ENCODE measurements around the gene PIGU.
"Not testable (repeated sequence)": the region's sequence is repeated elsewhere in the genome, so short reads cannot be mapped to it uniquely, and the experiment has no call there.

Gene PIGU, protein sequence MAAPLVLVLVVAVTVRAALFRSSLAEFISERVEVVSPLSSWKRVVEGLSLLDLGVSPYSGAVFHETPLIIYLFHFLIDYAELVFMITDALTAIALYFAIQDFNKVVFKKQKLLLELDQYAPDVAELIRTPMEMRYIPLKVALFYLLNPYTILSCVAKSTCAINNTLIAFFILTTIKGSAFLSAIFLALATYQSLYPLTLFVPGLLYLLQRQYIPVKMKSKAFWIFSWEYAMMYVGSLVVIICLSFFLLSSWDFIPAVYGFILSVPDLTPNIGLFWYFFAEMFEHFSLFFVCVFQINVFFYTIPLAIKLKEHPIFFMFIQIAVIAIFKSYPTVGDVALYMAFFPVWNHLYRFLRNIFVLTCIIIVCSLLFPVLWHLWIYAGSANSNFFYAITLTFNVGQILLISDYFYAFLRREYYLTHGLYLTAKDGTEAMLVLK

DNA sequence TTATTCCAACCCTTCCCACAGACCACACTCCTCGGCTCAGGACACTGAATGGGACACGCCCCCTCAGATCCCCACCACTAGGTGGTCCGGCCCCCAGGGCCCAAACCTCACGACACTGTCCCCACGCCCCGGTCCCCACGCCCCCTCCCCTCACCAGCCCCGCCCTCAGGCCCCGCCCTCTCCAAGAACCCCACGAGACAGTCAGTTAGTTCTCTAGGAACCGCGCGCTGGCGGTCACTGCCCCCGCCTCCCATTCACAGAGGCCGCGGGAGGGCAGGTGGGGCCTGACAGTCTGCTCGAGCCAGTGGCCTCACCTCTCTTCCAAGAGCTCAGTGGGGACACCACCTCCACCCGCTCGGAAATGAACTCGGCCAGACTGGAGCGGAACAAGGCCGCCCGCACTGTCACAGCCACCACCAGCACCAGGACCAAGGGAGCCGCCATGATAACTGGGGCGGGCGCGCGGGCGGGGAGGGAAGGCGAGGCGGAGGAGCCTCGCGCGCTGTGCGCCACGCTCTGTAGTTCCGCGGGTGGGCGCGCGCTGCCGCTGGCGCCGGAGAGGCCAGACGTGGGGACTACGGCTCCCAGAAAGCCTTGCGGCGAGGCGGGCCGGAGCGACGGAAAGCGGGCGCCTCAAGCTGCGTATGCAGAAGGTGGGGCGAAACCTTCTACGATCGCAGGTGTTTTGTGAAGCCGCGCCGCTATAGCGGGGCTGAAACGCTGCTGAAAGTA is at the start of gene PIGU:
PIGU (minus strand) TSS at position 451 of the 732 bp plus-strand sequence; CDS start at position 444, 7 bp downstream.
- peak; percentile 95 for DNase-seq

DNA sequence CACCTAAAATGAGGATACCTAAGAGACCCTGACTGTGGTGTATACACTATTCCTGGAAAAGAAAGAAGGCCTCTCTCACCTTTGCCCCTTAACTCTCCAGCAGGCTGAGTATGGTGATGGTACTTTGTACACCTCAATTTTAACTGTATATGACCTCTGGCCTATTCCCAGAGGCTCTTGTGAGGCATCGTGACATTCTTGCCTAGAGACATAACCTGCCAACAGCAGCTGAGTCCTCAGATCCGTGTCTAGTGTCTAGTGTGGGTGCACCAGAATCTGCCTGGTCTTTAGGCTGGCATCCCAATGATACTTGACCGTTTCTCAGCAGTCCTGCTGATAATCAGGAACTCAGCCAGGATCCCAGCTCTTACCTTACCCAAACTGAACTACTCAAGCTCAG is 47.3 kb upstream of the PIGU start:
- DNase-seq, result no peak

DNA sequence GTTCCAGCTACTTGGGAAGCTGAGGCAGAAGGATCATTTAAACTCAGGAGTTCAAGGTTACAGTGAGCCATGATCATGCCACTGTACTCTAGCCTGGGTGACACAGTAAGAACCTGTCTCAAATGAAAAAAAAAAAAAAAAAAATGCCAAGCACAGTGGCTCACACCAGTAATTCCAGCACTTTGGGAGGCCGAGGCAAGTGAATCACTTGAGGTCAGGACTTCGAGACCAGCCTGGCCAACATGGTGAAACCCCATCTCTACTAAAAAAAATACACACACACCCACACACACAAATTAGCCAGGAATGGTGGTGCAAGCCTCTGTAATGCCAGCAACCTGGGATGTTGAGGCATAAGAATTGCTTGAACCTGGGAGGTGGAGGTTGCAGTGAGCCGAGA is 45.7 kb upstream of the PIGU start:
- DNase-seq, result not testable (repeated sequence)

DNA sequence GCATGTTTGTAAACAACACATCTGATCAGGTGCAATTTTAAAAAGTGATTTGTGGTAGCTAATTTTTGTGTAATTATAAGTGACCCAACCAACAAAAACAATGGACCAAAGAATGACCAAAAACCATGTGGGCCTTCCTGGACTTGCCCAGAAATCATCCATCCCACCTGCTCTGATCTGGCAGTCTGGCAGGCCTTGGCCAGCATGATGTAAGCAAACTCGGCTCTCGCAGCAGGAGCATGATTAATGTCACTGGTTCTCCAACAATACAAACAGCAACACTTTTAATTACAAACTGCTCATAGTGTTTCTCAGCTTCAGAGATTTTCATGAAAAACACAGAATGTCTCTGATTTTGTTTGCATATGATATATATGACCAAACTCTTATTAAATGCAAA is 43.4 kb upstream of the PIGU start:
- no peak for DNase-seq

DNA sequence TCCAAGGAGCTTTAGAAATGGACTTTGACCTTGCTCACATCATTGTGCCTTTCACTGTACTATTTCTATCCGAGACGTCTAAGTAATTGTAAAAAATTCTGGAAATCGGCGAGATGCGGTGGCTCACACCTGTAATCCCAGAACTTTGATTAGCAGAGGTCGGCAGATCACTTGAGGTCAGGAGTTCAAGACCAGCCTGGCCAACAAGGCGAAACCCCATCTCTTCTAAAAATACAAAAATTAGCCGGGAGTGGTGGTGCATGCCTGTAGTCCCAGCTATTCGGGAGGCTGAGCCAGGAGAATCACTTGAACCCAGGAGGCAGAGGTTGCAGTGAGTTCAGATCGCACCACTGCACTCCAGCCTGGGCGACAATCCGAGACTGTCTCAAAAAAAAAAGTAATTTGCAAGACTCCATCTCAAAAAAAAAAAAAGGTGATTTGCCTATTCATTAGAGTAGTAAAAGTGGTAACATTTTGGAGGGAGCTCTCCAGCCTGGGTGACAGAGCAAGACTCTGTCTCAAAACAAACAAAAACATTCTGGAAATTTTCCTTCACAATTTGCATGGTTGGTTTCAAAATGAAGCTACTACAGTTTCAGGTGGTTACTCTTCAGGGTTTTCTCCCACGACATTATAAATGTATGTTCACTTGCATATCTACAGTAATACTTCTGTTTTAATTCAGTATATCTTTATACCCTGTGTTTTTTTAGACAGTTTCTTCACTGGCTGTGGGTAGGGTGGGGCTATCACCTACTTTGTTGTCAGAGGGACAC is 42.5 kb upstream of the PIGU start:
- DNase-seq, result not testable (repeated sequence)

DNA sequence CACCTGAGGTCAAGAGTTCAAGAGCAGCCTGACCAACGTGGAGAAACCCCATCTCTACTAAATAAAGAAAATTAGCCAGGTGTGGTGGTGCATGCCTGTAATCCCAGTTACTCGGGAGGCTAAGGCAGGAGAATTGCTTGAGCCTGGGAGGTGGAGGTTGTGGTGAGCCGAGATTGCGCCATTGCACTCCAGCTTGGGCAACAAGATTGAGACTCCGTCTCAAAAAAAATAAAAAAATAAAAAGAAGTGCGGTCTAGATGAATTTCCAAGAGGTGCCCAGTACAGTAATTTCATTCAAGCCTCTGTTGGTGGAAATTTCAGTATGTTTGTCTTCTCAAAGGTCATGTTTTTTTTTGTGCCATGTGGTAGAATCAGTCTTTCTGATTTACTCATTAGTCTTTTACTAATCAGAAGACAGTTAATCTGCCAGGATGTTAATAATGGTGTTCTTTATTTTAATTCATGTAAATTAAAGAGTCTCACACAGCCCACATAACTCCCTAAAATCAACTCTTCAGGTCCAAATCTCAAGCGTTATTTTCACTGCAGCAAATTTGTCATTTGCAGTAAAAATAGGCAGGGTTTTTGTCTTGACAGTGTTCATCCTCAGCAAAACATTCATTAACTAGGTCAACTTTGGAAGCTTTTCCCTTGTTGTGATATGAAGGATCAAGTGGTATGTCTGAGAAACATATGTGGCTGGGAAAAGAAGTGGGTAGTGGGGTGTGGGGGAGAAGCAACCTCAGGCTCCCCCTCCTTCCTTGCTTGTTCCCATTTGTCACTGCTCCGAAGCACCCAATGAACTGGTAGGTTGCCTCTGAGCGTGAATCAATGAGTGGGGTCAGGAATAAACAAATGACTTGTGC is 40.6 kb upstream of the PIGU start:
- DNase-seq, result no peak

DNA sequence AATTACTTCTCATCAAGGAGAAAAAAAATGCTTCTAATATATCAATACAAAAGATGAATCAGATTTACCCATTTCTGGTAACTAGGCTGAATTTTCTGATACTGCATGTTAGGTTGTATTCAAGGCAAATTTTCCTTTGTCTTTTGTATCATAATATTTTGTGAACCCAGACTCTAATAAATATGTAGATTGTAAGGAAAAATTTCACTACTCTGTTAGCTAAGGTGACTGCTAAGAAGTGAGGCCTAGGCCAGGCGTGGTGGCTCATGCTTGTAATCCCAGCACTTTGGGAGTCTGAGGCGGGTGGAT is 40.0 kb upstream of the PIGU start:
- DNase-seq, result no peak

DNA sequence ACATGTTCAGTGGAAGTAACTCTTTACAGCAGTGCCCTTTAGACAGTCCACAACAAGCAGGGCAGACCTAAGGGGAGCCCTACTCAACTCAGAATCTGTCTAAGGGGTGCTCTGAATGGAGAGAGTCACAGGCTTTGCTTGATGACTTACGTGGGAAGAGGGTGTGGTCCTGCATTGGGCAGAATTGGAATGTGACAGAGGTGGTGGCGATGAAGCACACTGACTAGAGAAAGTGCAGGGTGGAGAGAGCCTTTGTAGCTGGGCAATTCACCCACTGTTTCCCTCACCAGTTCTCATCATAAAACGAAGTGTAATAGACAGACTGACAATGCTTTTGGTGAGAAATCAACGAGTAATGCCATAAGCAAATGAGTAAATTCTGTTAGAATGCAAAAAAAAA is 38.5 kb upstream of the PIGU start:
- no peak for DNase-seq

DNA sequence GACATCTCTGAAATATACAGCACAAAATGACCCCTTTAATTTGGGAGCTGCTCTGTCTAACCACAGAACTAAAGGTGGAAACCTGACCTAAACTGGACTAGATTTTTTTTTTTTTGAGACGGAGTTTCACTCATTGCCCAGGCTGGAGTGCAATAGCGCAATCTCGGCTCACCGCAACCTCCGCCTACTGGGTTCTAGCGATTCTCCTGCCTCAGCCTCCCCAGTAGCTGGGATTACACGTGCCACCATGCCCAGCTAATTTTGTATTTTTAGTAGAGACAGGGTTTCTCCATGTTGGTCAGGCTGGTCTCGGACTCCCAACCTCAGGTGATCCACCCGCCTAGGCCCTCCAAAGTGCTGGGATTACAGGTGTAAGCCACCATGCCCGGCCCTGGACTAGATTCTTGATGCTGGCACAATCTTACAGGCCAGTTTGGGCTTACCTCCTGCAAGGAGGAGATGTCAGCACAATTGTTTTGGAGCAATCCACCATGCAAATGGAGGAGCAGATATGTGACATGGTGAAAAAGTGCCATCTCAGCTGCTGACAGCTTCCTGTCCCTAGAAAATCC is 37.1 kb upstream of the PIGU start:
- DNase-seq, result not testable (repeated sequence)

DNA sequence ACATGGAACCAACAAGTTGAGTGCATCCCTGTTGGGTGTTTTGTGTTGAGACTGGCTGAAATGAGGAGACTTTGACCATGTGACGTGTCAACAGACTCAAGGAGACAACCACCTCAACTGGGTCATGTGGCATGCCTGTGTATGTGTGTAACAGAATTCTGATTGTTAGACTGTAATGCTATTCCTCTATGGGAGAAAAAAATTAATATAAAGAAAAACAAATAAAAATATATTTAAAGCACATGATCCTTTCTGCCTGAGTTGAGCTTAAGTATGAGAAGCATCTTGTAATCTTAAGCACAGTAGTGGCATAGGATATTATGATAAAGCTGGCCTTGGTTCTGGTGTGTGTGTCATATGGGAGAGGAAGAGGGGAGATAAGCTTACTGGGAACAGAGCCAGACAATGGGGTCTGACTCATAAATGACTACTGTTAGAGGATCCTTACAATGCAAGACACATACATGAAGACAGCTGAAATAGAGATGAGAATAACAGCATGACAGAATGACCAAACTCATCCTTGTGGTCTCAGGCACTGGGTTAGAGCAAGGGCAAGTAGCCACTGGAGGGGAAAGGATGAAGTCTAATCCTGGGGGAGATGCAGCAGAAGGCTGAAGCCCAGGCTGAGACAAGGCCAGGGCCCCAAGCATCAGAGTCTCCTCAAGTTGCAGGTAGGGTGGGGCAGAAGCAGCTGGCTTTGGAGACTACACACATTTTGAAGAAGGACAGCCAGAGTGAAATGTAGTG is 36.5 kb upstream of the PIGU start:
- no peak for DNase-seq

DNA sequence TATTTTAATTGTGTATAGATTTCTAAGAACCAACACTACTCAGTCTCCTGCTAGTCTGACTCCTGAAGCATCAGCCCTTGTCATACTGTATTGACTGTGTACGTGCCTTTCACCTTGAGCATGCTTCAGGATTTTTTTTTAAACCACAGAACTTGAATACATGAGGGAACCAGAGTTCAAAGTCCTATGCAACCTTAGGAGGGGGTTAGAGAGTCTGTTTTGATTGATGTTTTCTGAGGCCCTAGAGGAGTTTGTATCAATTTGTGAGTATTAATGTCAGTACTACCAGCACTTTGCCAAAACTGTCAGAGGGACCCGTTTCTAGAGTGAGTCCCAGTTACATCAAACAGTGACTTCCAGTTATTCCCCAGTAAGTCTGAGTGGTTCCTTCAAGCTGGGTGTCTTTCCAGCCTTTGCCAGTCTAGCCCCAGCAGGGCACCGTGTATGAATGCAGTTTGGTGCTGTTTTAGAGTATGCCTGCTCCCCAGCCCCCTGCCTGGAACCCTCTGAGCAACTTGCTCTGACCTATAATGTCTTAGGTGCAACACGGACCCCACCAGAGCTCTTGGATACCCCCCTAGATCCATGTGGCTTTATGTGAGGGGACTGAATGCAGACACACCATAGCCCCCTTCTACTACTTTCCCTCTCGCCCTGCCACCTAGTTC is 35.8 kb upstream of the PIGU start:
- DNase-seq, result no peak

DNA sequence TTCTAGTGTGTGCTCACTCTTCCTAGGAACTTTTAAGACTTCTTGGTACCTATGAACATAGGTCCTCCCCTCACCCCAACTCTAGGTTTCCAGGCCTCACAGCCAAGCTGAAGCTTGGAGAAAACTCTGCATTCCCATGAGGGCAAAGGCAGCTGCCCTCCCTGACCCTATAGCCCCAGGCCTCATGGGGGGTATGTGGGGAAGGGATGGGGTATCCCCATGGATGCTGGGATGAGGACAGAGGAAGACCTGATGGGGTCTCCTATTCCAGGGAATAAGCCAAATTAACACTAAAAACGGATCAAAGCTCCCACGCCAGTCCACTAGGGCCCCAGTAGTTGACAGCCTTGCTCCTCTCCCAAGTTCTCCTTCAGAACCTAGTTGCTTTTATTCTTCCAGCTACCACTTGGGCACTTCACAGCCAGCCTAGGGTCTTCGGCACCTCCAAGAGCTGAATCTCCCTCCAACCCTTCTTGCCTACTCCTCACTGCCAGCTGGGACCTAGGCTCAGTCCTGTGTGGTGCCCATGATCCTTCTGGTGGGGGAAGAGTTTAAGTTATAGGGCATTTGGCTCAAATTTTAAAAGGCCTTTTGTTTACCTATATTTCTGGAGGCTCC is 35.0 kb upstream of the PIGU start:
- no peak for DNase-seq

DNA sequence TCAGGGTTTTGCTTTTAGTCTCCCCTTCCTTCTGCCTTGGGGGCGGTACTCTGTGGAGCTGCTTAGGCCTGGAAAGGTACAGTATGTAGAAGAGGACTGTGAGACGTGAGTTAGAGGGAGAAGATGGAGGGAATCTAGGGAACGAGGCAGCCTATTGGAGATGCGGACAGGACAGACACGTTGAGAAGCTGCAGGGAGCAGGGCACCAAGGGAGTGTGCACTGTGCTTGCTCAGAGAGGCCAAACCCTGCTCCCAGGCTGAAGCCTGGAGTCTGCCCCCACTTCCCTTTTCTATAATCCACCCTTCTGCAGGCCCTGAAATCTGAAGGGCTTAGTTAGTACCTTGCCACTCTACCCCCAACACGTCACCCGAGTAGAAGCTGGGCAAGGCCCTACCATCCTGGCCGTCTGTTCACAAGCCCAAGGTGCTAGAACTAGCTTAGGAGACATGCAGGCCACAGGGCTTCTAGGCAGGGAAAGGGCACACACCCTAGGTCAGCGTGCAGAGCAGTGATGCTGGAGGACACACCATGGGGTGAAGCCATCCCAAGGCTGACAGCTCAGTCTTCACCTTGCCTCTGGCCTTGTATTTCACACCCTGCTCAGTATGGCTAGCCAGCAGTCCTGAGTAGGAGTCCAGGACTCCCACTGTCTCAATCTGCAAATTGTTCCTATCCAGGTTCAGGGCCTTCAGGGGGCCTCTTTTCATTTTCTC is 34.1 kb upstream of the PIGU start:
- no peak for DNase-seq

DNA sequence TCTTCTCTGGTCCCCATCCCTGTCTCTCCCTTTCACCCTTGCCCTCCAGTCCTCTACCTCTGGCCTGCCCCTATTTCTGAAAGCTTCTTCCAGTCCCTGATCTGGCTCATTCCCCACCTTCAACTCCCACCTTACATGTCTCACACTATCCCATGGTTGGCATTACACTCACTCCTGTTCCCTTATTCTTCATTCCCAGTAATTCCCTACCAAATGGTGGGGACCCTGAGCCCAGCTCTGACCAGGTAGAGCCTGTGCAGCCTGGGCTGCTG is 33.6 kb upstream of the PIGU start:
- no peak for DNase-seq

DNA sequence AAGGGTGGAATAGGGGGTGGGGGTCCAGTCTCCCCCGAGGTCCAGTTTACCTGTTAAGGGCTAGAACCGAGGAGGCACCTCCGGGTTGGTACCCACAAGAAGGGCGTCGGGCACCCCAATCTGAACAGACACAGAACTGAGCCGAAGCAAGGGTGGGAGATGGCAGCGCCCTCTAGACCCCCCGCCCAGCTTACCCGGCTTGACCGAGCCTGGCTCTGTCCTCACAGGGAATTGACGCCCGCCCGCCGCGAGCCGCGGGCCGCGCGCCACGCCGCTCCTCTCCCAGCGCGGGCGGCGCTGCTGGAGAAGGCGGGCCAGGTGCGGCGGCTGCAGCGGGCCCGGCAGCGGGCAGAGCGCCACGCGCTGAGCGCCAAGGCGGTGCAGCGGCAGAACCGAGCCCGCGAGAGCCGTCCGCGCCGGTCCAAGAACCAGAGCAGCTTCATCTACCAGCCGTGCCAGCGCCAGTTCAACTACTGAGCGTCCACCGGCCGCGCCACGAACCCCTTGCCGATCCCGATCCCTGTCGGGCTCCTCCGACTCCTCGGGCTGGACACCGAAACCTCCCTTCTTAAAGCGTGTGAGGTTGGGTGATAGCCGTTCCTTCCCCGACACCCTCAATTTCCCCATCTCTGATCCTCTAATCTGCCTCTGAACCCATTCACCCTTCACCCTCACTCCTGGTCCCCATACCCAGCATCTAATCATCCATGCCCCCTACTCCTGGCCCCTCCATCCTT is 33.1 kb upstream of the PIGU start:
- DNase-seq, result peak; percentile 77

DNA sequence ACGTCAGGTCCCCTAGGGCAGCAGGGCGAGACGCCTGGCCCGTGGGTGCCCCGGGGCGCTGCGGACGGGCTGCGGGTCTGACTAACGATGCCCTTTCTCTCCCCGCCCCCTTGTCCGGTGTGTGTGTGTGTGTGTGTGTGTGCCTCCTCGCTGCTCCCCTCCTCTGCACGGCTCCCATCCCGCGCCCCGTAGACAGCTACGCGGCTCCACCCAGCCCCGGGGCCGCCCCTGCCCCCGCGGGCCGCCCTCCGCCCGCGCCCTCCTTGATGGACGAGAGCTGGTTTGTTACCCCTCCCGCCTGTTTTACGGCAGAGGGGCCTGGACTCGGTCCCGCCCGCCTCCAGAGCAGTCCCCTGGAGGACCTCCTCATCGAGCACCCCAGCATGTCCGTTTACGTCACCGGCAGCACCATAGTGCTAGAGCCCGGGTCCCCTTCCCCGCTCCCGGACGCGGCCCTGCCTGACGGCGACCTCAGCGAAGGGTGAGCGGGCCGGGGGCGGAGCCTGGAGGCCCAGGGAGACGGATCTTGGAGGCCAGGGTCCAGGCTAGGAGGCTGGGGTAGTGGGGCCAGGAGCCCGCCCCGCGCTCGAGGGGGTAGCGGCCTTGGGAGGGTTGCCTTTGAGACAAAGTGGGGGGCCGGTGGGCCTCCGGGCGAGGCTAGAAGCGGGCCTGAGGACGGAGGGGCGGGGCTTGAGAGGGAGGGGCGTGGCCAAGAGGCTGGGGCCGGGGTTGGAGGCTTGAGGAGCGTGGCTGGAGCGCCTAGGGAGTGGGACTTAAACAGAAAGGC is 32.3 kb upstream of the PIGU start:
- peak; percentile 77 for DNase-seq

DNA sequence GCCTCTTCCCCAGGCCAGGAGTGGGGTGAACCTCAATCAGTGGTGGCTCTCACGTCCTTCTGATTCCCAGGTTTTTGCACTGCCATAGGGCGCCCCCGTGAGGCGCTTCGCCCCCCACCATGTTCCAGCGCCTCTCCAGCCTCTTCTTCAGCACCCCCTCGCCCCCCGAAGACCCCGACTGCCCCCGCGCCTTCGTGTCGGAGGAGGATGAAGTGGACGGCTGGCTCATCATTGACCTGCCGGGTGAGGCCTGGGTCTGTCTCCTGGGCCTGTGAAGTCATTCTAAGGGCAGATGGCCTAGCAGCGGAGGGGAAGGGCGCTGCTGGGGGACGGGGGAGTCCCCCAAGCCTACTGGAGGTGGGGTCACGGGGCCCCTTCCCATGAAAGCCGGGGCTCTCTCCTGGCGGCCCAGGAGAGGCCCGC is 31.7 kb upstream of the PIGU start:
- peak; percentile 58 for DNase-seq
